ENCODE measurements around the gene HCFC2.

The HCFC2 gene

GRCh38 chr12:104042580-104042979 lies 21.8 kb upstream of the HCFC2 start:
- DNase-seq (ENCODE audit: low read depth) = no peak
- TF ChIP-seq, protein P1, sequence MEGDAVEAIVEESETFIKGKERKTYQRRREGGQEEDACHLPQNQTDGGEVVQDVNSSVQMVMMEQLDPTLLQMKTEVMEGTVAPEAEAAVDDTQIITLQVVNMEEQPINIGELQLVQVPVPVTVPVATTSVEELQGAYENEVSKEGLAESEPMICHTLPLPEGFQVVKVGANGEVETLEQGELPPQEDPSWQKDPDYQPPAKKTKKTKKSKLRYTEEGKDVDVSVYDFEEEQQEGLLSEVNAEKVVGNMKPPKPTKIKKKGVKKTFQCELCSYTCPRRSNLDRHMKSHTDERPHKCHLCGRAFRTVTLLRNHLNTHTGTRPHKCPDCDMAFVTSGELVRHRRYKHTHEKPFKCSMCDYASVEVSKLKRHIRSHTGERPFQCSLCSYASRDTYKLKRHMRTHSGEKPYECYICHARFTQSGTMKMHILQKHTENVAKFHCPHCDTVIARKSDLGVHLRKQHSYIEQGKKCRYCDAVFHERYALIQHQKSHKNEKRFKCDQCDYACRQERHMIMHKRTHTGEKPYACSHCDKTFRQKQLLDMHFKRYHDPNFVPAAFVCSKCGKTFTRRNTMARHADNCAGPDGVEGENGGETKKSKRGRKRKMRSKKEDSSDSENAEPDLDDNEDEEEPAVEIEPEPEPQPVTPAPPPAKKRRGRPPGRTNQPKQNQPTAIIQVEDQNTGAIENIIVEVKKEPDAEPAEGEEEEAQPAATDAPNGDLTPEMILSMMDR (IDR thresholded peaks at IDR 0.05; ENCODE audit: low read depth, low read length, missing control alignments) = no peak
- H3K4me3 ChIP-seq (ENCODE audit: low read depth, low read length) = no peak overlapping the region

DNA sequence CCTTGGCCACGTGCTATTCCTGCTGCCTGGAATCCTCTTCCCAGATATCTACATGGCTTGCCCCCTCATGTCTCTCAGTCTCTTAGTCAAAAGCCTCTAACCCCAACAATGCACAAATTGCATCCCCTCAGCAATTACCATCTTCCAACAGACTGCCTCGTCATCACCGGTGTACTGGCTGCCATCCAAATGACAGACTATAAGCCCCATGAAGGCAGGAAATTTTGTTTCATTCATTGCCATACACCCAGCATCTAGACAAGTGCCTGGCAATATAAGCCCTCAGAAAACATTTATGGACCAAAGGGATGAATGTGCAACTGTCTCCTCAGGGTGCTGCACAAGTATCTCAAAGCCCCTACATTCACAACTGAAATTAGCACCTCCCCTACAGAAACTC lies 20.2 kb upstream of the HCFC2 start:
- no peak for DNase-seq (ENCODE audit: low read depth)
- no peak overlapping the region for H3K4me3 ChIP-seq (ENCODE audit: low read depth, low read length)
- TF ChIP-seq, protein P1 (IDR thresholded peaks at IDR 0.05; ENCODE audit: low read depth, low read length, missing control alignments) = no peak

DNA sequence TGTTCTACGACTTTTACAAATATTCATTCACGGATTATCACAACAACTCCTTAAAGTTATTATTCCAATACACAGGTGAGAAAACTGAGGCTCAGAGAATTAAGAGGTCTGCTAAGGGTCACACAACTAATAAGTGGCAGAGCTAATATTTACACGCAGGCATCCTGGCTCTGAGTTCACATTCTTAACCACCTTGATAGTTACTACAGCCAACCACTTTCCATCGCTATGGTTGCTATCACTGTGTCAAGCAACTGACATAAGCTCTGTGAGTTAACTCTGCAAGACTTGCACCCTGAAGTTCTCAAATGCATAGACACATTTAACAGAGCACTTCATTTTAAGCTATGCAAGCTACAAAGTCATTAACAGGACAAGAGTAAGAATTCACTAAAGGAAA lies 18.0 kb upstream of the HCFC2 start:
- DNase-seq (ENCODE audit: low read depth) = no peak
- H3K4me3 ChIP-seq (ENCODE audit: low read depth, low read length) = no peak overlapping the region
- TF ChIP-seq, protein P1 (IDR thresholded peaks at IDR 0.05; ENCODE audit: low read depth, low read length, missing control alignments) = no peak

DNA sequence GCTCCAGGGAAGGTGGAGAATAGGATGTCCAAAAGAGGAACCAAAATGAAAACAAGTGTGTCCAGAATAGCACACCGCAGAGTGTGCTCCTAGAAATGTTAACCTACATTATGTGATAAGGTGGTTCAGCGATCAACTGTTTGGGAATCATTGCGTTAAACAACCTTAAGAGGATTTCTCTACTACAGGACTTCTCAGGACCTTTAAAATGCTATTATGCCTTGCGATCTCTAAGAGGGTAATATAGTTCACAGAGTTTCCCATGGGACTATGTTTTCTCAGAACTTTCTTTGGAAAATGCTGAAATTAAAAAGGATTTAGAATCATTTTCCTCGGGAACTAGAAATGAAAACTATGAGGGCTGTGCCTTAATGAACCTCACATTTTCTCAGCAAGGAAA lies 16.2 kb upstream of the HCFC2 start:
- TF ChIP-seq, protein P1 (IDR thresholded peaks at IDR 0.05; ENCODE audit: low read depth, low read length, missing control alignments) = no peak
- H3K4me3 ChIP-seq (ENCODE audit: low read depth, low read length) = no peak overlapping the region

GRCh38 chr12:104048811-104049210 lies 15.5 kb upstream of the HCFC2 start:
- TF ChIP-seq, protein P1 (IDR thresholded peaks at IDR 0.05; ENCODE audit: low read depth, low read length, missing control alignments) = no peak
- no peak overlapping the region for H3K4me3 ChIP-seq (ENCODE audit: low read depth, low read length)
- DNase-seq (ENCODE audit: low read depth) = no peak

More for the DNA sequence above, 16.2 kb upstream of the HCFC2 start:
- DNase-seq (ENCODE audit: low read depth) = no peak

GRCh38 chr12:104049278-104049902 lies 14.9 kb upstream of the HCFC2 start:
- no peak overlapping the region for H3K4me3 ChIP-seq (ENCODE audit: low read depth, low read length)
- DNase-seq (ENCODE audit: low read depth) = no peak
- TF ChIP-seq, protein P1 (IDR thresholded peaks at IDR 0.05; ENCODE audit: low read depth, low read length, missing control alignments) = no peak

GRCh38 chr12:104049903-104050356 lies 14.4 kb upstream of the HCFC2 start, which contains the start of gene GLT8D2:
Gene GLT8D2, minus strand, starts transcription at chr12:104050187. Its CDS starts 30,539 bp downstream, at chr12:104019648.
- no peak for DNase-seq (ENCODE audit: low read depth)
- TF ChIP-seq, protein P1 (IDR thresholded peaks at IDR 0.05; ENCODE audit: low read depth, low read length, missing control alignments) = no peak
- H3K4me3 ChIP-seq (ENCODE audit: low read depth, low read length) = no peak within 1 kb of the TSS
